Neural progenitor cell (in vitro differentiated cells): ENCODE results near the gene GP9.
"Not testable (repeated sequence)": the region's sequence is repeated elsewhere in the genome, so short reads cannot be mapped to it uniquely, and the experiment has no call there.

Source experiments
- EZH2 ChIP-seq: fragments of 200-600 bp; sonication (generic); IDR thresholded peaks from 2 replicates; pipeline ENCODE4 v1.6.1; 2017; ENCODE audit warnings: antibody characterized with exemption, mild to moderate bottlenecking, moderate library complexity
- EZH2phosphoT487 ChIP-seq: fragments of 200-600 bp; sonication (generic); IDR thresholded peaks from 2 replicates; pipeline ENCODE4 v1.6.1; 2017; ENCODE audit warnings: antibody characterized with exemption
- TF ChIP-seq, protein P1 (sequence below): fragments of 200-600 bp; sonication (generic); IDR thresholded peaks from 2 replicates; pipeline ENCODE4 v1.5.1; 2017; ENCODE audit warnings: antibody characterized with exemption, mild to moderate bottlenecking

GRCh38 chr3:129087904-129088303, 27.3 kb downstream of the GP9 start:
- TF ChIP-seq, protein P1, sequence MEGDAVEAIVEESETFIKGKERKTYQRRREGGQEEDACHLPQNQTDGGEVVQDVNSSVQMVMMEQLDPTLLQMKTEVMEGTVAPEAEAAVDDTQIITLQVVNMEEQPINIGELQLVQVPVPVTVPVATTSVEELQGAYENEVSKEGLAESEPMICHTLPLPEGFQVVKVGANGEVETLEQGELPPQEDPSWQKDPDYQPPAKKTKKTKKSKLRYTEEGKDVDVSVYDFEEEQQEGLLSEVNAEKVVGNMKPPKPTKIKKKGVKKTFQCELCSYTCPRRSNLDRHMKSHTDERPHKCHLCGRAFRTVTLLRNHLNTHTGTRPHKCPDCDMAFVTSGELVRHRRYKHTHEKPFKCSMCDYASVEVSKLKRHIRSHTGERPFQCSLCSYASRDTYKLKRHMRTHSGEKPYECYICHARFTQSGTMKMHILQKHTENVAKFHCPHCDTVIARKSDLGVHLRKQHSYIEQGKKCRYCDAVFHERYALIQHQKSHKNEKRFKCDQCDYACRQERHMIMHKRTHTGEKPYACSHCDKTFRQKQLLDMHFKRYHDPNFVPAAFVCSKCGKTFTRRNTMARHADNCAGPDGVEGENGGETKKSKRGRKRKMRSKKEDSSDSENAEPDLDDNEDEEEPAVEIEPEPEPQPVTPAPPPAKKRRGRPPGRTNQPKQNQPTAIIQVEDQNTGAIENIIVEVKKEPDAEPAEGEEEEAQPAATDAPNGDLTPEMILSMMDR: not testable (repeated sequence)
- not testable (repeated sequence) for TF ChIP-seq EZH2phosphoT487, EZH2
